ENCODE results near the gene C18orf32.

DNA sequence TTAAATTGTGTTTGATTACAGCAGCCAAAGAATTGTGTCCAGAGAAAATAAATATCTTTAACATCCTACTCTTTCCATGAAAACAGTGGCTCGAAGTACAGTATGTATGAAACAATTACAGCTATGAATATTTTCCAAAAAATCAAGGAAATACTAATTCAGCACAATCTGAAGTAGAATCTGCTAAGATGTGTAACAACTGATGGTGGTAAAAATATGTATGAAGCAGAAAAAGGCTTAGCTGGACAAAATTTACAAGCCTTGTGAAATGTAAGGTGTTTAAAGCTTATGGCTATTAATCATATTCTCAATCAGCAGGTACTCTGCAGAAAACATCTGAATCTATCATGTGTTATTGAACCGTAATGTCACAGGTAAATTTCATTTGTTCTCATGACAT is 43.2 kb downstream of the C18orf32 start:
- TF ChIP-seq, protein P1, sequence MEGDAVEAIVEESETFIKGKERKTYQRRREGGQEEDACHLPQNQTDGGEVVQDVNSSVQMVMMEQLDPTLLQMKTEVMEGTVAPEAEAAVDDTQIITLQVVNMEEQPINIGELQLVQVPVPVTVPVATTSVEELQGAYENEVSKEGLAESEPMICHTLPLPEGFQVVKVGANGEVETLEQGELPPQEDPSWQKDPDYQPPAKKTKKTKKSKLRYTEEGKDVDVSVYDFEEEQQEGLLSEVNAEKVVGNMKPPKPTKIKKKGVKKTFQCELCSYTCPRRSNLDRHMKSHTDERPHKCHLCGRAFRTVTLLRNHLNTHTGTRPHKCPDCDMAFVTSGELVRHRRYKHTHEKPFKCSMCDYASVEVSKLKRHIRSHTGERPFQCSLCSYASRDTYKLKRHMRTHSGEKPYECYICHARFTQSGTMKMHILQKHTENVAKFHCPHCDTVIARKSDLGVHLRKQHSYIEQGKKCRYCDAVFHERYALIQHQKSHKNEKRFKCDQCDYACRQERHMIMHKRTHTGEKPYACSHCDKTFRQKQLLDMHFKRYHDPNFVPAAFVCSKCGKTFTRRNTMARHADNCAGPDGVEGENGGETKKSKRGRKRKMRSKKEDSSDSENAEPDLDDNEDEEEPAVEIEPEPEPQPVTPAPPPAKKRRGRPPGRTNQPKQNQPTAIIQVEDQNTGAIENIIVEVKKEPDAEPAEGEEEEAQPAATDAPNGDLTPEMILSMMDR (IDR thresholded peaks at IDR 0.05 in 8 of 11, conservative IDR thresholded peaks at IDR 0.05 in 3 of 11): no peak
- no peak for TF ChIP-seq POLR2A (IDR thresholded peaks at IDR 0.05)
